HepG2 (cell line): Measurements from ENCODE around the gene PIM1. TPM values are rescaled to one million over a fixed set of nuclear protein-coding genes. Genes with fewer than 3 reads are reported as not detected.
A peak's percentile ranks its signal among the peaks of the same experiment; 100 is the strongest.

ENCODE experiments used
- ATRX ChIP-seq: sonication (generic); formaldehyde crosslinking; IDR thresholded peaks from 2 replicates; pipeline ENCODE4 v1.4.0; 2020; ENCODE audit warnings: missing genetic modification reagents, borderline replicate concordance
- DRAP1 ChIP-seq: IDR thresholded peaks from 2 replicates; pipeline ENCODE4 v1.6.1; 2016; ENCODE audit warnings: missing genetic modification reagents, missing compliant biosample characterization
- FOXJ3 ChIP-seq: sonication (generic); formaldehyde crosslinking; IDR thresholded peaks from 2 replicates; pipeline ENCODE4 v1.4.0; 2020; ENCODE audit warnings: missing genetic modification reagents, mild to moderate bottlenecking, borderline replicate concordance
- HMGXB4 ChIP-seq, 2 experiments: sonication (generic) in 1 of 2; formaldehyde crosslinking in 1 of 2; IDR thresholded peaks; 2 replicates each; pipeline versions ENCODE4 v1.4.0 to v1.6.1; 2018 to 2020; ENCODE audit warnings: missing genetic modification reagents in 2 of 2, borderline replicate concordance in 1 of 2, low read depth in 1 of 2, mild to moderate bottlenecking in 1 of 2, missing biosample characterization in 1 of 2
- NKX3-1 ChIP-seq: sonication (generic); formaldehyde crosslinking; IDR thresholded peaks from 2 replicates; pipeline ENCODE4 v1.5.0; 2020; ENCODE audit warnings: missing genetic modification reagents
- PITX1 ChIP-seq: sonication (generic); formaldehyde crosslinking; IDR thresholded peaks from 2 replicates; pipeline ENCODE4 v1.5.1; 2020; ENCODE audit warnings: mild to moderate bottlenecking, missing genetic modification reagents
- RBM39 ChIP-seq: fragments of 200-400 bp; formaldehyde crosslinking; IDR thresholded peaks from one replicate; pipeline ENCODE4 v1.6.1; 2018; ENCODE audit warnings: antibody characterized with exemption, mild to moderate bottlenecking, low read depth, low read length; ENCODE audit not compliant: poor library complexity, severe bottlenecking
- SATB2 ChIP-seq: sonication (generic); formaldehyde crosslinking; IDR thresholded peaks from 2 replicates; pipeline ENCODE4 v1.5.0; 2020; ENCODE audit warnings: missing genetic modification reagents
- TFDP2 ChIP-seq: sonication (generic); formaldehyde crosslinking; IDR thresholded peaks from 2 replicates; pipeline ENCODE4 v1.4.0; 2020; ENCODE audit warnings: missing genetic modification reagents
- XRCC5 ChIP-seq: fragments of 200-400 bp; formaldehyde crosslinking; optimal IDR thresholded peaks from 2 replicates; pipeline ENCODE3; 2017; ENCODE audit warnings: mild to moderate bottlenecking, low read length
- ZC3H4 ChIP-seq: sonication (generic); formaldehyde crosslinking; IDR thresholded peaks from 2 replicates; pipeline ENCODE4 v1.4.0; 2020; ENCODE audit warnings: missing genetic modification reagents, borderline replicate concordance
- ZFP36L1 ChIP-seq: sonication (generic); formaldehyde crosslinking; IDR thresholded peaks from 2 replicates; pipeline ENCODE4 v1.8.0; 2022; ENCODE audit warnings: mild to moderate bottlenecking, missing genetic modification reagents, moderate library complexity
- ZMYM3 ChIP-seq: sonication (generic); formaldehyde crosslinking; IDR thresholded peaks from 2 replicates; pipeline ENCODE4 v1.5.1; 2020; ENCODE audit warnings: mild to moderate bottlenecking, missing genetic modification reagents
- ZNF280D ChIP-seq: sonication (generic); formaldehyde crosslinking; IDR thresholded peaks from 2 replicates; pipeline ENCODE4 v1.5.1; 2020; ENCODE audit warnings: mild to moderate bottlenecking, missing genetic modification reagents
- ZNF292 ChIP-seq: sonication (generic); formaldehyde crosslinking; IDR thresholded peaks from 2 replicates; pipeline ENCODE4 v1.8.1; 2022; ENCODE audit warnings: mild to moderate bottlenecking, low read depth, missing genetic modification reagents, borderline replicate concordance
- ZNF432 ChIP-seq: sonication (generic); formaldehyde crosslinking; IDR thresholded peaks from 2 replicates; pipeline ENCODE4 v1.5.0; 2020; ENCODE audit warnings: missing genetic modification reagents, mild to moderate bottlenecking, borderline replicate concordance
- ZNF484 ChIP-seq: sonication (generic); formaldehyde crosslinking; IDR thresholded peaks from 2 replicates; pipeline ENCODE4 v1.5.1; 2020; ENCODE audit warnings: mild to moderate bottlenecking, low read depth, missing genetic modification reagents, borderline replicate concordance
- ZNF747 ChIP-seq: sonication (generic); formaldehyde crosslinking; IDR thresholded peaks from 2 replicates; pipeline ENCODE4 v1.8.1; 2023; ENCODE audit warnings: missing genetic modification reagents, mild to moderate bottlenecking, borderline replicate concordance
- ZSCAN30 ChIP-seq: sonication (generic); formaldehyde crosslinking; IDR thresholded peaks from 2 replicates; pipeline ENCODE4 v1.5.0; 2020; ENCODE audit warnings: mild to moderate bottlenecking, missing genetic modification reagents
- polyA plus RNA-seq, 8 experiments: library from polyadenylated mRNA; depleted of rRNA in 3 of 8; stranded (reverse) in 7 of 8; unstranded in 1 of 8; fragments of >200 nt; fragmentation: Illumina TruSeq in 4 of 8; extraction: Trizol in 4 of 8; gene quantifications; 2 replicates each; pipeline versions ENCODE4 v1.2.1 to v1.2.3, GENCODE V29; 2011 to 2016; ENCODE audit warnings: low read depth in 4 of 8, missing spikeins in 1 of 8, mixed read lengths in 1 of 8; ENCODE audit not compliant: insufficient read depth in 1 of 8
- total RNA-seq, 5 experiments: library from RNA; depleted of rRNA; stranded (reverse); fragments of >200 nt; fragmentation: Illumina TruSeq; extraction: Trizol; gene quantifications; 2 replicates each; pipeline ENCODE4 v1.2.3, GENCODE V29; 2016; ENCODE audit warnings: low read depth in 1 of 5
- TF ChIP-seq, protein P1 (sequence below), 2 experiments: sonication (generic) in 1 of 2; formaldehyde crosslinking in 1 of 2; IDR thresholded peaks; 2 replicates each; pipeline versions ENCODE4 v1.5.1 to v1.6.1; 2011 to 2020; ENCODE audit warnings: borderline replicate concordance in 1 of 2, low read depth in 1 of 2, low read length in 1 of 2, mild to moderate bottlenecking in 1 of 2, missing genetic modification reagents in 1 of 2, moderate library complexity in 1 of 2

The PIM1 gene
- total and polyA plus RNA-seq, 2 of the 13 experiments (the other 11 are each of a cell fraction or from before 2014, with no cell fraction given), result 29.4 to 117 TPM

- TF ChIP-seq ZNF484 (CRISPR knock-in tag), result no peak
- TF ChIP-seq NKX3-1 (CRISPR knock-in tag), result no peak
- TF ChIP-seq FOXJ3, result 0 out of 2 replicates have a peak, but pooled peaks have one; percentile 5
- 0 out of 2 replicates have a peak, but pooled peaks have one; percentile 33 for TF ChIP-seq ZNF280D (CRISPR knock-in tag)
- 0 out of 2 replicates have a peak, but pooled peaks have one; percentile 15 for TF ChIP-seq TFDP2
- TF ChIP-seq DRAP1 (CRISPR knock-in tag), result 0 out of 2 replicates have a peak, but pooled peaks have one; percentile 9
- no peak for TF ChIP-seq RBM39
- 0 out of 2 replicates have a peak, but pooled peaks have one; percentile 6 for TF ChIP-seq PITX1 (CRISPR knock-in tag)
- no peak for TF ChIP-seq ATRX (CRISPR knock-in tag)
- TF ChIP-seq ZNF432, result no peak
- TF ChIP-seq ZC3H4 (CRISPR knock-in tag), result no peak
- no peak for TF ChIP-seq SATB2 (CRISPR knock-in tag)
- TF ChIP-seq ZFP36L1 (CRISPR knock-in tag), result no peak
- TF ChIP-seq, protein P1, sequence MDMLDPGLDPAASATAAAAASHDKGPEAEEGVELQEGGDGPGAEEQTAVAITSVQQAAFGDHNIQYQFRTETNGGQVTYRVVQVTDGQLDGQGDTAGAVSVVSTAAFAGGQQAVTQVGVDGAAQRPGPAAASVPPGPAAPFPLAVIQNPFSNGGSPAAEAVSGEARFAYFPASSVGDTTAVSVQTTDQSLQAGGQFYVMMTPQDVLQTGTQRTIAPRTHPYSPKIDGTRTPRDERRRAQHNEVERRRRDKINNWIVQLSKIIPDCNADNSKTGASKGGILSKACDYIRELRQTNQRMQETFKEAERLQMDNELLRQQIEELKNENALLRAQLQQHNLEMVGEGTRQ (IDR thresholded peaks at IDR 0.05; ENCODE audit: low read depth, low read length), result no peak
- TF ChIP-seq, protein P1 (CRISPR knock-in tag; IDR thresholded peaks at IDR 0.05; ENCODE audit: borderline replicate concordance), result no peak
- peak; percentile 94 for TF ChIP-seq ZMYM3 (CRISPR knock-in tag)
- TF ChIP-seq ZSCAN30 (CRISPR knock-in tag), result 0 out of 2 replicates have a peak, but pooled peaks have one; percentile 15
- peak; percentile 84 for TF ChIP-seq ZNF292 (CRISPR knock-in tag)
- TF ChIP-seq XRCC5, result peak; percentile 43
- 0 out of 2 replicates have a peak, but pooled peaks have one; percentile 26 for TF ChIP-seq ZNF747 (CRISPR knock-in tag)
- no peak; a peak in 1 of 4 replicates for TF ChIP-seq HMGXB4 (CRISPR knock-in tag; IDR thresholded peaks at IDR 0.05; ENCODE audit: borderline replicate concordance in 1 of 2, low read depth in 1 of 2)
Observed at GRCh38 chr6:37130704-37131103, 39.2 kb upstream of the PIM1 start (continued).
